HL-60/S4 treated with phorbol 12-myristate 13-acetate at 8.2 ng/mL for 4 days and 3 days (cell line): ENCODE data around the gene MYOD1.

Experiments used
- in situ Hi-C: fragments of 300-500 bp; cut with MboI; formaldehyde crosslinking; loops from 2 replicates; pipeline ENCODE4 v1.15.0; 2022; ENCODE audit warnings: low sequenced_read_pairs

MYOD1 gene

GRCh38 chr11:17700991-17701390, 18.4 kb upstream of the MYOD1 start:
- in situ Hi-C loops, result no loop called here

- in situ Hi-C loops, result no loop called here
Measured at GRCh38 chr11:17702876-17703275, 16.5 kb upstream of the MYOD1 start.

- in situ Hi-C loops, result no loop called here
Measured at GRCh38 chr11:17703951-17704350, 15.4 kb upstream of the MYOD1 start.

GRCh38 chr11:17707830-17708229, 11.5 kb upstream of the MYOD1 start:
- in situ Hi-C loops, result no loop called here

GRCh38 chr11:17711836-17712235, 7.5 kb upstream of the MYOD1 start:
- in situ Hi-C loops, result no loop called here

- in situ Hi-C loops, result no loop called here
Measured at GRCh38 chr11:17713851-17714250, 5.5 kb upstream of the MYOD1 start.

GRCh38 chr11:17714356-17714854, 5.0 kb upstream of the MYOD1 start:
- in situ Hi-C loops, result no loop called here

GRCh38 chr11:17714870-17715269, 4.5 kb upstream of the MYOD1 start:
- in situ Hi-C loops, result no loop called here

GRCh38 chr11:17716807-17717206, 2.6 kb upstream of the MYOD1 start:
- in situ Hi-C loops, result no loop called here

- in situ Hi-C loops, result no loop called here
Measured at GRCh38 chr11:17718015-17718414, 1.4 kb upstream of the MYOD1 start.

GRCh38 chr11:17718510-17718962, 835 bp upstream of the MYOD1 start:
- in situ Hi-C loops, result no loop called here

GRCh38 chr11:17719938-17720795, 796 bp downstream of the MYOD1 start:
- in situ Hi-C loops, result no loop called here

- in situ Hi-C loops, result no loop called here
Measured at GRCh38 chr11:17720796-17721171, 1.4 kb downstream of the MYOD1 start.

GRCh38 chr11:17721242-17721999, 2.0 kb downstream of the MYOD1 start:
- in situ Hi-C loops, result no loop called here

- in situ Hi-C loops, result no loop called here
Measured at GRCh38 chr11:17722000-17722643, 2.8 kb downstream of the MYOD1 start.

GRCh38 chr11:17724020-17724908, 4.9 kb downstream of the MYOD1 start:
- in situ Hi-C loops, result no loop called here

GRCh38 chr11:17725174-17725573, 5.8 kb downstream of the MYOD1 start:
- in situ Hi-C loops, result loop anchor here (25.0 kb wide), 1 partner anchor 262 kb away; no protein-coding TSS in a partner anchor

GRCh38 chr11:17730137-17730536, 10.8 kb downstream of the MYOD1 start:
- in situ Hi-C loops, result loop anchor here (25.0 kb wide), 1 partner anchor 257 kb away; no protein-coding TSS in a partner anchor

GRCh38 chr11:17730608-17731462, 11.5 kb downstream of the MYOD1 start:
- in situ Hi-C loops, result loop anchor here (25.0 kb wide), 1 partner anchor 256 kb away; no protein-coding TSS in a partner anchor
